HG03097 (cell line): ENCODE measurements around the gene OR6K6.

Source experiments
- ATAC-seq: cut with Tn5 transposase; IDR thresholded peaks from one replicate; pipeline ENCODE4 v1.9.1; 2021; ENCODE audit not compliant: unreplicated experiment, low FRiP score

Gene OR6K6

GRCh38 chr1:158800526-158800925 is 46.0 kb downstream of the OR6K6 start:
- ATAC-seq, result no peak

- no peak for ATAC-seq
Measured at GRCh38 chr1:158801396-158801795, 46.9 kb downstream of the OR6K6 start.

- ATAC-seq, result no peak
Measured at GRCh38 chr1:158803678-158804077, 49.2 kb downstream of the OR6K6 start.
